ENCODE measurements around the gene ZCCHC8.
"Not testable (repeated sequence)": the region's sequence is repeated elsewhere in the genome, so short reads cannot be mapped to it uniquely, and the experiment has no call there.

The ZCCHC8 gene

DNA sequence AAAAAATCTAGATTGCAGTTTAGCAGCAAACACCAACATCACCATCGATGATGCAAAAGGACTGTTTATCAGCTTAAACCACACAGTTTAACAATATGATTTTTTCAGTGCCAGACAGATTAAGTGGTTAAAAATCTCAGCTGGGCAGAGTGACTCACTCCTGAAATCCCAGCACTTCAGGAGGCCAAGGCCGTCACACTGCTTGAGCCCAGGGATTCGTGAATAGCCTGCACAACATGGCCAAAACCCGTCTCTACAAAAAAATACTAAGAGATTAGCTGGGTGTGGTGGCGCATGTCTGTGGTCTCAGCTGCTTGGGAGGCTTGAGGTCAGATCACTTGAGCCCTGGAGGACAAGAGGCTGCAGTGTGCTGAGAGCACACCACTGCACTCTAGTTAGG lies 17.1 kb upstream of the ZCCHC8 start:
- Histone ChIP-seq H3K36me3 (ENCODE audit: insufficient read depth) (peaks cover 38% of the 10 kb centered on the region; the same call in 1 of the 2 replicates), H2AFZ (ENCODE audit: low read depth) (no peak overlapping the region), H4K20me1 (ENCODE audit: insufficient read depth) (no peaks in the 10 kb centered on the region), H3K9ac (no peak overlapping the region), H3K27me3 (ENCODE audit: insufficient read depth, low read depth) (no peaks in the 10 kb centered on the region), H3K79me2 (ENCODE audit: insufficient read depth, low read depth) (peaks cover 56% of the 10 kb centered on the region), H3K4me1 (ENCODE audit: low read depth, poor library complexity, severe bottlenecking) (peaks cover 11% of the 10 kb centered on the region), H3K4me3 (IDR thresholded peaks at IDR 0.05; ENCODE audit: insufficient read depth, low read depth, low read length) (no peak overlapping the region), H3K4me2 (no peak overlapping the region), H3K27ac (no peak overlapping the region)
- TF ChIP-seq, protein P1, sequence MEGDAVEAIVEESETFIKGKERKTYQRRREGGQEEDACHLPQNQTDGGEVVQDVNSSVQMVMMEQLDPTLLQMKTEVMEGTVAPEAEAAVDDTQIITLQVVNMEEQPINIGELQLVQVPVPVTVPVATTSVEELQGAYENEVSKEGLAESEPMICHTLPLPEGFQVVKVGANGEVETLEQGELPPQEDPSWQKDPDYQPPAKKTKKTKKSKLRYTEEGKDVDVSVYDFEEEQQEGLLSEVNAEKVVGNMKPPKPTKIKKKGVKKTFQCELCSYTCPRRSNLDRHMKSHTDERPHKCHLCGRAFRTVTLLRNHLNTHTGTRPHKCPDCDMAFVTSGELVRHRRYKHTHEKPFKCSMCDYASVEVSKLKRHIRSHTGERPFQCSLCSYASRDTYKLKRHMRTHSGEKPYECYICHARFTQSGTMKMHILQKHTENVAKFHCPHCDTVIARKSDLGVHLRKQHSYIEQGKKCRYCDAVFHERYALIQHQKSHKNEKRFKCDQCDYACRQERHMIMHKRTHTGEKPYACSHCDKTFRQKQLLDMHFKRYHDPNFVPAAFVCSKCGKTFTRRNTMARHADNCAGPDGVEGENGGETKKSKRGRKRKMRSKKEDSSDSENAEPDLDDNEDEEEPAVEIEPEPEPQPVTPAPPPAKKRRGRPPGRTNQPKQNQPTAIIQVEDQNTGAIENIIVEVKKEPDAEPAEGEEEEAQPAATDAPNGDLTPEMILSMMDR (conservative IDR thresholded peaks at IDR 0.05; ENCODE audit: low read depth, low read length), result no peak

DNA sequence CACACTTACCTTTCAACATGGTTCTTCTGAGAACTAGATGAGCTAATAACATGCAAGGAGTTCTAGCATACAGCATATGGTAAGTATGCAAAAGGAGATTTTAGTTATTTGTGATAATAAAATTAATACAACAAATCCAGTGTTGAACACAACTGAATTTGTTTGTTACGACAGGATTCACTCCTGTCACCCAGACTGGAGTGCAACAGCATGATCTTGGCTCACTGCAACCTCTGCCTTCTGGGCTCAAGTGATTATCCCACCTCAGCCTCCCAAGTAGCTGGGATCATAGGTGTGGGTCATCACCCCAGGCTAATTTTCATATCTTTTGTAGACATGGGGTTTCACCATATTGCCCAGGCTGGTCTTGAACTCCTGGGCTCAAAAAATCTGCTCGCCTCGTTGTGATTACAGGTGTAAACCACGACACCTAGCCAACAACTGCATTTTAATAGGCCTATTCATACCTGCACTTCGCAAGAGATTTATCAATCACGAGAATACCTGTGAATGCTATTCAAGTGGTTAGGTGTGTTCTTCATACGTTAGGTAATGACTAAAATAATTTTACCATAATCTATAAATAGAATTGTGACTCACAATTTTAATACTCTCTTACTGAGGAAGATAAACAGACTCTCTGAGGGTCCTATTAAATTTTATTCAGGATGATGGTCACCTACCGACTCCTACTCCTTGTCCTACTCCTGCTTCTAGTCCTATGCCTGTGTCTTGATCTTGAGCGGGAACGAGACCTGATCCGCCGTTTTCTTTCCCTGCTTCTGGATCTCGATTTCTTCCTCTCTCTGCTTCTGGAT lies 16.0 kb upstream of the ZCCHC8 start:
- Histone ChIP-seq H3K36me3 (ENCODE audit: insufficient read depth) (peaks cover 38% of the 10 kb centered on the region; the same call in 1 of the 2 replicates), H3K27ac (no peak overlapping the region), H2AFZ (ENCODE audit: low read depth) (no peak overlapping the region), H4K20me1 (ENCODE audit: insufficient read depth) (no peaks in the 10 kb centered on the region), H3K27me3 (ENCODE audit: insufficient read depth, low read depth) (no peaks in the 10 kb centered on the region), H3K4me3 (IDR thresholded peaks at IDR 0.05; ENCODE audit: insufficient read depth, low read depth, low read length) (no peak overlapping the region), H3K4me2 (no peak overlapping the region), H3K9ac (no peak overlapping the region), H3K4me1 (ENCODE audit: low read depth, poor library complexity, severe bottlenecking) (peaks cover 7% of the 10 kb centered on the region), H3K79me2 (ENCODE audit: insufficient read depth, low read depth) (peaks cover 44% of the 10 kb centered on the region)
- TF ChIP-seq, protein P1 (conservative IDR thresholded peaks at IDR 0.05; ENCODE audit: low read depth, low read length), result no peak

DNA sequence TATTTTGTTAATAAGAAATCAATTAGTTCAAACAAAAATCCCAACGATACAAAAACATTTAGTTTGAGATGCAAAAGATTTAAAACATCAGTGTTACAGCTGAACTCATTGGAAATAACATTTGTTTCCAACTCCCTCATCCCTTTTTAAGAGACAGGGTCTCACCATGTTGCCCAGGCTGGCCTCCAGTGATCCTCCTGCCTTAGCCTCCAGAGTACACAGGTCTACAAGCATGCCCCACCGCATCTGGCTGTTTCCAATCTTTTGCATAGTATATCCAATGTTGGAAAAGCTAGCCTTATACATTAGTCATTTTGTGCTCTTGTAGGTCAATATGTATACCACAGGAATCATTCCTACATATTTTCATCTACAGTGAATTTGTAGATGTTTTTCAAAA lies 14.5 kb upstream of the ZCCHC8 start:
- Histone ChIP-seq H4K20me1 (ENCODE audit: insufficient read depth) (no peaks in the 10 kb centered on the region), H3K27me3 (ENCODE audit: insufficient read depth, low read depth) (no peaks in the 10 kb centered on the region), H3K4me3 (IDR thresholded peaks at IDR 0.05; ENCODE audit: insufficient read depth, low read depth, low read length) (no peak overlapping the region), H3K4me1 (ENCODE audit: low read depth, poor library complexity, severe bottlenecking) (no peaks in the 10 kb centered on the region), H3K9ac (no peak overlapping the region), H3K4me2 (no peak overlapping the region), H3K79me2 (ENCODE audit: insufficient read depth, low read depth) (peaks cover 32% of the 10 kb centered on the region), H3K27ac (no peak overlapping the region), H3K36me3 (ENCODE audit: insufficient read depth) (peaks cover 27% of the 10 kb centered on the region; the same call in 1 of the 2 replicates), H2AFZ (ENCODE audit: low read depth) (no peak overlapping the region)
- TF ChIP-seq, protein P1 (conservative IDR thresholded peaks at IDR 0.05; ENCODE audit: low read depth, low read length), result no peak

DNA sequence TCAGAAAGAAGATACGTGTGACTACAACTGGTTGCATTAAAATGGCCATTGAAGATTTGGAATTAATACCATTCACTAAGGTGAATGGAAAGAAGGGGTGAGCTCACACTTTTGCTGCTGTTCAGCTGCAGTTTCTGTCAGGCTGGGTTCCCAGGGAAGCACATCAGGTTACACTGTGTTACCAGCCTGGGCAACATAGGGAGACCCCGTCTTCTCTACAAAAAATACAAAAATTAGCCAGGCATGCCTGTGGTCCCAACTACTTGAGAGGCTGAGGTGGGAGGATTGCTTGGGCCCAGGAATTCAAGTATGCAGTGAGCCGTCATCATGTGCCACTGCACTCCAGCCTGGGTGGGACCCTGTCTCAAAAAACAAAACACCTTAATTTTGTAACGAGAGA lies 12.9 kb upstream of the ZCCHC8 start:
- Histone ChIP-seq H3K36me3 (ENCODE audit: insufficient read depth) (peaks cover 21% of the 10 kb centered on the region; the same call in 1 of the 2 replicates), H4K20me1 (ENCODE audit: insufficient read depth) (no peaks in the 10 kb centered on the region), H3K27ac (no peak overlapping the region), H3K4me2 (no peak overlapping the region), H3K27me3 (ENCODE audit: insufficient read depth, low read depth) (no peaks in the 10 kb centered on the region), H3K4me3 (IDR thresholded peaks at IDR 0.05; ENCODE audit: insufficient read depth, low read depth, low read length) (no peak overlapping the region), H2AFZ (ENCODE audit: low read depth) (no peak overlapping the region), H3K79me2 (ENCODE audit: insufficient read depth, low read depth) (peaks cover 23% of the 10 kb centered on the region; the same call in 1 of the 2 replicates), H3K9ac (no peak overlapping the region), H3K4me1 (ENCODE audit: low read depth, poor library complexity, severe bottlenecking) (no peaks in the 10 kb centered on the region)
- TF ChIP-seq, protein P1 (conservative IDR thresholded peaks at IDR 0.05; ENCODE audit: low read depth, low read length), result no peak

DNA sequence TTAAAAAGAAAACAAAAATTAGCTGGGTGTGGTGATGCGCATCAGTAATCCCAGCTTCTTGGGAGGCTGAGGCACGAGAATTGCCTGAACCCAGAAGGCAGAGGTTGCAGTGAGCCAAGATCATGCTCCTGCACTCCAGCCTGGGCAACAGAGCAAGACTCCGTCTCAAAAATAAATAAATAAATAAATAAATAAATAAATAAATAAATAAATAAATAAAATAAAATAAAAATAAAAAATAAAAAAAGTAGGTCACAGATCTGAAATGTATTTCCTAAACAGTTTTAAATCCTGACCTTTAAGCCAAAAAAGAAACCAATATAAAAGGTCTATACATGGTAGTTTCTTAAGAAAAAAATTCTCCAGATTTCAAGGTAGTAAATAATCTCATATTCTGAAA lies 12.3 kb upstream of the ZCCHC8 start:
- not testable (repeated sequence) for H4K20me1 ChIP-seq (ENCODE audit: insufficient read depth); H3K4me3 ChIP-seq (IDR thresholded peaks at IDR 0.05; ENCODE audit: insufficient read depth, low read depth, low read length); H3K27me3 ChIP-seq (ENCODE audit: insufficient read depth, low read depth); H3K9ac ChIP-seq; H3K4me2 ChIP-seq; H3K27ac ChIP-seq; H3K4me1 ChIP-seq (ENCODE audit: low read depth, poor library complexity, severe bottlenecking); H2AFZ ChIP-seq (ENCODE audit: low read depth)
- Histone ChIP-seq H3K79me2 (ENCODE audit: insufficient read depth, low read depth) (peaks cover 21% of the 10 kb centered on the region; the same call in 1 of the 2 replicates), H3K36me3 (ENCODE audit: insufficient read depth) (peaks cover 18% of the 10 kb centered on the region; the same call in 1 of the 2 replicates)
